Panc1 (cell line): ENCODE measurements around the gene LRRC27. TPM values are rescaled to one million over a fixed set of nuclear protein-coding genes. Genes with fewer than 3 reads are reported as not detected.

Experiments used
- ATAC-seq: fragments of 200-7000 bp; cut with Tn5 transposase; 2 replicates; pipeline ENCODE4 v1.9.1; 2020; ENCODE audit warnings: mild to moderate bottlenecking, moderate library complexity
- BruUV-seq: library from RNA; stranded (reverse); fragments of 400-500 nt; replicated peaks from 2 replicates; lab custom pipeline; 2021; lab: Mats Ljungman, UMichigan
- CTCF ChIA-PET: fragments of 300-600 bp; sonication (Branson Sonifier 250); formaldehyde crosslinking; loops from one replicate; lab custom pipeline; 2022; ENCODE audit warnings: antibody characterized with exemption; lab: Charles Lee
- POLR2A ChIA-PET: fragments of 300-600 bp; sonication (Branson Sonifier 250); formaldehyde crosslinking; loops from one replicate; lab custom pipeline; 2022; ENCODE audit warnings: antibody characterized with exemption; lab: Charles Lee
- DNase-seq: peaks from one replicate; pipeline ENCODE4 v3.0.0-alpha.2; 2010; ENCODE audit warnings: low read depth, low spot score
- H3K27ac ChIP-seq: 2 replicates; pipeline ENCODE4 v1.5.1; 2011; ENCODE audit warnings: mild to moderate bottlenecking, low read length, inconsistent platforms
- H3K27me3 ChIP-seq: fragments of 200-500 bp; sonication (Bioruptor generic); 2 replicates; pipeline ENCODE4 v1.6.0; 2014; ENCODE audit warnings: low read length, inconsistent platforms; ENCODE audit not compliant: control insufficient read depth, insufficient read depth
- H3K36me3 ChIP-seq: fragments of 200-500 bp; sonication (Bioruptor generic); 2 replicates; pipeline ENCODE4 v1.5.1; 2014; ENCODE audit warnings: inconsistent platforms, mild to moderate bottlenecking, low read length, moderate library complexity; ENCODE audit not compliant: control insufficient read depth, insufficient read depth
- H3K4me1 ChIP-seq: 2 replicates; pipeline ENCODE4 v1.5.1; 2011; ENCODE audit warnings: inconsistent platforms, mild to moderate bottlenecking, low read length, moderate library complexity; ENCODE audit not compliant: control insufficient read depth, insufficient read depth
- H3K4me3 ChIP-seq, 2 experiments: 2 replicates each; pipeline ENCODE4 v1.5.1; 2011 to 2012; ENCODE audit warnings: low read depth in 2 of 2, low read length in 2 of 2, mild to moderate bottlenecking in 2 of 2, inconsistent platforms in 1 of 2, moderate library complexity in 1 of 2
- H3K9me3 ChIP-seq: fragments of 200-500 bp; sonication (Bioruptor generic); 2 replicates; pipeline ENCODE4 v1.5.1; 2014; ENCODE audit warnings: low read depth, mild to moderate bottlenecking, inconsistent platforms, low read length, moderate library complexity; ENCODE audit not compliant: control insufficient read depth, insufficient read depth
- POLR2AphosphoS5 ChIP-seq: IDR thresholded peaks from 2 replicates; pipeline ENCODE4 v1.6.1; 2012; ENCODE audit warnings: mild to moderate bottlenecking, low read depth, low read length, moderate library complexity
- SIN3A ChIP-seq: IDR thresholded peaks from 2 replicates; pipeline ENCODE4 v1.6.1; 2012; ENCODE audit warnings: low read depth, mild to moderate bottlenecking, low read length, moderate library complexity, borderline replicate concordance; ENCODE audit not compliant: insufficient read depth
- TCF7L2 ChIP-seq: IDR thresholded peaks from 2 replicates; pipeline ENCODE4 v1.6.1; 2011; ENCODE audit warnings: mild to moderate bottlenecking, low read depth, low read length, inconsistent platforms
- in situ Hi-C: cut with HindIII; loops from 2 replicates; pipeline ENCODE4 v1.10.0; 2016; ENCODE audit warnings: low sequenced_read_pairs, low pct_unique_long_range_greater_than_20kb
- intact Hi-C: fragments of 100-400 bp; cut with micrococcal nuclease; formaldehyde crosslinking; loops from one replicate; pipeline ENCODE4 v1.10.0; 2022; ENCODE audit not compliant: unreplicated experiment
- total RNA-seq: library from RNA; stranded (reverse); gene quantifications from one replicate; pipeline ENCODE4 v1.2.1, GENCODE V29; 2021; ENCODE audit not compliant: unreplicated experiment
- TF ChIP-seq, protein P1 (sequence below): fragments of 450-650 bp; IDR thresholded peaks from 2 replicates; pipeline ENCODE4 v1.5.1; 2017; ENCODE audit warnings: mild to moderate bottlenecking
- TF ChIP-seq, protein P2 (sequence below), 2 experiments: IDR thresholded peaks; 2 replicates each; pipeline ENCODE4 v1.6.1; 2011 to 2012; ENCODE audit warnings: low read depth in 2 of 2, control low read depth in 1 of 2, low read length in 1 of 2, mild to moderate bottlenecking in 1 of 2, moderate library complexity in 1 of 2; ENCODE audit not compliant: insufficient read depth in 1 of 2

LRRC27 gene
- total RNA-seq, 1 experiment from 2014 or later: 15.7 TPM

DNA sequence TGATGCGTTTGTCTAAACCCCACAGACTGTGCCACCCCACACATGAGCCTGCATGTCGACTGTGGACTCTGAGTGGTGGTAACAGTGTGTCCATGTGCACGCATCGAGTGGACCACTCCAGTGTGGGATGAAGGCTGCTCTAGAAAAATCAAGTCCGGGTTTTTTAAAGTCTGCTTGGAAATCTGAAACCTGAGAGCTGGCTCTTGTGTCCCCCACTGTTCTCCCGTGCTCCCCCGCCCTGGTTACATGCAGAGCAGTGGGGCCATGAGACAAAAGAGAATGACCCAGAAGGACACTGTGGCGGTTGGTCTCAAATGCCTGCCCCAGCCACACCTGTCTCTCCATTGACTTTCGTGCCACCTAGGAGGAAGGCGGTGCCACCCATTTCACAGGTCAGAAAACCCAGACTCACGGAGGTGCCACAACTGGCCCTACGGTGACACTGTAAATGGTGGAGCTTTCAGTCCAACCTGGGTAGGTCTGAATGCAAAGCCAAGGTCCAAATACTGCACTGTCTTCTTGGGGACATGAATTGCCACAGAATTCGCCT, 37.7 kb downstream of the LRRC27 start:
- ChIA-PET POLR2A (no interaction called here), CTCF (no interaction called here)
- no peak for ATAC-seq
- Histone ChIP-seq H3K4me3 (no peak overlapping the region), H3K27ac (no peak overlapping the region), H3K36me3 (no peaks in the 10 kb centered on the region), H3K4me1 (peaks cover 5% of the 10 kb centered on the region), H3K9me3 (no peaks in the 10 kb centered on the region), H3K27me3 (no peaks in the 10 kb centered on the region)
- intact Hi-C loops: no loop called here
- no TSS peak for BruUV-seq
- DNase-seq: no peak
- TF ChIP-seq, protein P1, sequence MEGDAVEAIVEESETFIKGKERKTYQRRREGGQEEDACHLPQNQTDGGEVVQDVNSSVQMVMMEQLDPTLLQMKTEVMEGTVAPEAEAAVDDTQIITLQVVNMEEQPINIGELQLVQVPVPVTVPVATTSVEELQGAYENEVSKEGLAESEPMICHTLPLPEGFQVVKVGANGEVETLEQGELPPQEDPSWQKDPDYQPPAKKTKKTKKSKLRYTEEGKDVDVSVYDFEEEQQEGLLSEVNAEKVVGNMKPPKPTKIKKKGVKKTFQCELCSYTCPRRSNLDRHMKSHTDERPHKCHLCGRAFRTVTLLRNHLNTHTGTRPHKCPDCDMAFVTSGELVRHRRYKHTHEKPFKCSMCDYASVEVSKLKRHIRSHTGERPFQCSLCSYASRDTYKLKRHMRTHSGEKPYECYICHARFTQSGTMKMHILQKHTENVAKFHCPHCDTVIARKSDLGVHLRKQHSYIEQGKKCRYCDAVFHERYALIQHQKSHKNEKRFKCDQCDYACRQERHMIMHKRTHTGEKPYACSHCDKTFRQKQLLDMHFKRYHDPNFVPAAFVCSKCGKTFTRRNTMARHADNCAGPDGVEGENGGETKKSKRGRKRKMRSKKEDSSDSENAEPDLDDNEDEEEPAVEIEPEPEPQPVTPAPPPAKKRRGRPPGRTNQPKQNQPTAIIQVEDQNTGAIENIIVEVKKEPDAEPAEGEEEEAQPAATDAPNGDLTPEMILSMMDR: no peak
- TF ChIP-seq POLR2AphosphoS5 (no peak), SIN3A (no peak), TCF7L2 (no peak)
- TF ChIP-seq, protein P2, sequence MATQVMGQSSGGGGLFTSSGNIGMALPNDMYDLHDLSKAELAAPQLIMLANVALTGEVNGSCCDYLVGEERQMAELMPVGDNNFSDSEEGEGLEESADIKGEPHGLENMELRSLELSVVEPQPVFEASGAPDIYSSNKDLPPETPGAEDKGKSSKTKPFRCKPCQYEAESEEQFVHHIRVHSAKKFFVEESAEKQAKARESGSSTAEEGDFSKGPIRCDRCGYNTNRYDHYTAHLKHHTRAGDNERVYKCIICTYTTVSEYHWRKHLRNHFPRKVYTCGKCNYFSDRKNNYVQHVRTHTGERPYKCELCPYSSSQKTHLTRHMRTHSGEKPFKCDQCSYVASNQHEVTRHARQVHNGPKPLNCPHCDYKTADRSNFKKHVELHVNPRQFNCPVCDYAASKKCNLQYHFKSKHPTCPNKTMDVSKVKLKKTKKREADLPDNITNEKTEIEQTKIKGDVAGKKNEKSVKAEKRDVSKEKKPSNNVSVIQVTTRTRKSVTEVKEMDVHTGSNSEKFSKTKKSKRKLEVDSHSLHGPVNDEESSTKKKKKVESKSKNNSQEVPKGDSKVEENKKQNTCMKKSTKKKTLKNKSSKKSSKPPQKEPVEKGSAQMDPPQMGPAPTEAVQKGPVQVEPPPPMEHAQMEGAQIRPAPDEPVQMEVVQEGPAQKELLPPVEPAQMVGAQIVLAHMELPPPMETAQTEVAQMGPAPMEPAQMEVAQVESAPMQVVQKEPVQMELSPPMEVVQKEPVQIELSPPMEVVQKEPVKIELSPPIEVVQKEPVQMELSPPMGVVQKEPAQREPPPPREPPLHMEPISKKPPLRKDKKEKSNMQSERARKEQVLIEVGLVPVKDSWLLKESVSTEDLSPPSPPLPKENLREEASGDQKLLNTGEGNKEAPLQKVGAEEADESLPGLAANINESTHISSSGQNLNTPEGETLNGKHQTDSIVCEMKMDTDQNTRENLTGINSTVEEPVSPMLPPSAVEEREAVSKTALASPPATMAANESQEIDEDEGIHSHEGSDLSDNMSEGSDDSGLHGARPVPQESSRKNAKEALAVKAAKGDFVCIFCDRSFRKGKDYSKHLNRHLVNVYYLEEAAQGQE (IDR thresholded peaks at IDR 0.05; ENCODE audit: insufficient read depth in 1 of 2, low read depth in 2 of 2, low read length in 1 of 2): no peak
- in situ Hi-C loops: no loop called here

GRCh38 chr10:132370426-132371340, 38.7 kb downstream of the LRRC27 start:
- BruUV-seq: no TSS peak
- no peak overlapping the region for H3K4me3 ChIP-seq
- intact Hi-C loops (no loop called here), in situ Hi-C loops (no loop called here)
- DNase-seq (no peak), ATAC-seq (no peak)
- POLR2A ChIA-PET: no interaction called here
- H3K27me3 ChIP-seq: no peaks in the 10 kb centered on the region
- CTCF ChIA-PET: no interaction called here
- peaks cover 5% of the 10 kb centered on the region for H3K4me1 ChIP-seq
- TF ChIP-seq POLR2AphosphoS5 (no peak), TCF7L2 (no peak), SIN3A (no peak)
- TF ChIP-seq, protein P2 (IDR thresholded peaks at IDR 0.05; ENCODE audit: insufficient read depth in 1 of 2, low read depth in 2 of 2, low read length in 1 of 2): no peak
- TF ChIP-seq, protein P1: no peak
- no peaks in the 10 kb centered on the region for H3K9me3 ChIP-seq
- no peak overlapping the region for H3K27ac ChIP-seq
- no peaks in the 10 kb centered on the region for H3K36me3 ChIP-seq
